EH (cell line): ENCODE measurements around the gene ZNF577.

Source experiments
- DNase-seq: peaks from one replicate; pipeline ENCODE4 v3.0.0-alpha.2; 2015; ENCODE audit warnings: low read depth

The ZNF577 gene

GRCh38 chr19:51861870-51862622 lies 25.7 kb downstream of the ZNF577 start:
- DNase-seq: no peak

GRCh38 chr19:51837145-51837544 lies 50.6 kb downstream of the ZNF577 start:
- no peak for DNase-seq

GRCh38 chr19:51830274-51830673 lies 57.5 kb downstream of the ZNF577 start:
- DNase-seq: no peak

- DNase-seq: no peak
Observed at GRCh38 chr19:51824281-51825005, 63.3 kb downstream of the ZNF577 start.

- DNase-seq: no peak
Observed at GRCh38 chr19:51822946-51823345, 64.8 kb downstream of the ZNF577 start.

GRCh38 chr19:51822325-51822724 lies 65.4 kb downstream of the ZNF577 start:
- DNase-seq: no peak

GRCh38 chr19:51821921-51822320 lies 65.8 kb downstream of the ZNF577 start:
- DNase-seq: no peak

GRCh38 chr19:51821456-51821855 lies 66.3 kb downstream of the ZNF577 start:
- no peak for DNase-seq
